GM23338 (cell line): Measurements from ENCODE around the gene SNUPN. TPM values are rescaled to one million over a fixed set of nuclear protein-coding genes. Genes with fewer than 3 reads are reported as not detected.
A peak's percentile ranks its signal among the peaks of the same experiment; 100 is the strongest.

Experiments
- ATAC-seq: fragments of 200-7000 bp; cut with Tn5 transposase; 3 replicates; pipeline ENCODE4 v1.9.1; 2020
- DNase-seq: peaks from one replicate; pipeline ENCODE4 v3.0.0-alpha.2; 2015; ENCODE audit warnings: low spot score
- H2AFZ ChIP-seq: fragments of 200-600 bp; sonication (generic); 2 replicates; pipeline ENCODE4 v1.8.0; 2016; ENCODE audit warnings: antibody characterized with exemption, mild to moderate bottlenecking, moderate library complexity
- H3F3A ChIP-seq: fragments of 200-600 bp; sonication (generic); replicated peaks from 2 replicates; pipeline ENCODE4 v1.8.0; 2017; ENCODE audit warnings: antibody characterized with exemption, mixed run types, low read depth
- H3K27ac ChIP-seq: fragments of 200-600 bp; sonication (generic); 2 replicates; pipeline ENCODE4 v1.6.1; 2016; ENCODE audit warnings: low read depth
- H3K27me3 ChIP-seq: fragments of 200-600 bp; sonication (generic); 2 replicates; pipeline ENCODE4 v1.8.0; 2016; ENCODE audit warnings: mild to moderate bottlenecking, mixed run types, moderate library complexity; ENCODE audit not compliant: insufficient read depth
- H3K36me3 ChIP-seq: fragments of 200-600 bp; sonication (generic); 2 replicates; pipeline ENCODE4 v1.8.0; 2016; ENCODE audit warnings: mild to moderate bottlenecking; ENCODE audit not compliant: insufficient read depth
- H3K4me1 ChIP-seq: fragments of 200-600 bp; sonication (generic); 2 replicates; pipeline ENCODE4 v1.8.0; 2016; ENCODE audit warnings: mild to moderate bottlenecking, moderate library complexity; ENCODE audit not compliant: insufficient read depth
- H3K4me2 ChIP-seq: fragments of 200-600 bp; sonication (generic); 2 replicates; pipeline ENCODE4 v1.7.1; 2017; ENCODE audit warnings: mixed run types
- H3K4me3 ChIP-seq: fragments of 200-600 bp; sonication (generic); 2 replicates; pipeline ENCODE4 v1.6.1; 2016; ENCODE audit warnings: mixed run types
- H3K79me2 ChIP-seq: fragments of 200-600 bp; sonication (generic); replicated peaks from 2 replicates; pipeline ENCODE4 v1.8.0; 2017; ENCODE audit warnings: mild to moderate bottlenecking; ENCODE audit not compliant: insufficient read depth
- H3K9me2 ChIP-seq: fragments of 200-600 bp; sonication (generic); 2 replicates; pipeline ENCODE4 v1.8.0; 2017; ENCODE audit not compliant: insufficient read depth
- H4K20me1 ChIP-seq: fragments of 200-600 bp; sonication (generic); replicated peaks from 2 replicates; pipeline ENCODE4 v1.8.0; 2017; ENCODE audit warnings: mild to moderate bottlenecking; ENCODE audit not compliant: insufficient read depth
- H3K27ac Mint-ChIP-seq: 2 replicates; pipeline ENCODE4 v1.8.0; 2020; ENCODE audit warnings: inconsistent platforms, mild to moderate bottlenecking, moderate library complexity, mixed read lengths
- H3K27me3 Mint-ChIP-seq: 3 replicates; pipeline ENCODE4 v1.8.0; 2022; ENCODE audit warnings: low read depth, mild to moderate bottlenecking, moderate library complexity, mixed read lengths, inconsistent platforms; ENCODE audit not compliant: insufficient read depth, poor library complexity
- H3K36me3 Mint-ChIP-seq: 3 replicates; pipeline ENCODE4 v1.8.0; 2021; ENCODE audit warnings: low read depth, mild to moderate bottlenecking, inconsistent platforms, moderate library complexity, mixed read lengths
- H3K4me1 Mint-ChIP-seq: 3 replicates; pipeline ENCODE4 v1.8.0; 2020; ENCODE audit warnings: mild to moderate bottlenecking, inconsistent platforms, mixed read lengths
- H3K4me3 Mint-ChIP-seq: 3 replicates; pipeline ENCODE4 v1.8.0; 2021; ENCODE audit warnings: moderate library complexity, mild to moderate bottlenecking, inconsistent platforms, mixed read lengths
- H3K9me3 Mint-ChIP-seq: 3 replicates; pipeline ENCODE4 v1.8.0; 2020; ENCODE audit warnings: moderate library complexity, mild to moderate bottlenecking, inconsistent platforms, mixed read lengths
- CREB1 ChIP-seq: fragments of 250-450 bp; sonication (Bioruptor Pico); IDR thresholded peaks from 2 replicates; pipeline ENCODE4 v1.5.0; 2020; ENCODE audit warnings: low read depth, mild to moderate bottlenecking, moderate library complexity
- CTCF ChIP-seq, 2 experiments: fragments of 200-600 bp in 1 of 2; sonication (generic) in 1 of 2; conservative IDR thresholded peaks; 2 replicates each; pipeline versions ENCODE4 v1.5.1 to v1.6.1; 2016 to 2017; ENCODE audit warnings: antibody characterized with exemption in 2 of 2, low read depth in 2 of 2, mild to moderate bottlenecking in 2 of 2, moderate library complexity in 1 of 2
- ETS1 ChIP-seq: IDR thresholded peaks from 2 replicates; pipeline ENCODE4 v1.6.1; 2016; ENCODE audit warnings: antibody characterized with exemption
- EZH2 ChIP-seq: fragments of 200-600 bp; sonication (generic); IDR thresholded peaks from one replicate; pipeline ENCODE4 v1.8.0; 2017; ENCODE audit warnings: antibody characterized with exemption, mild to moderate bottlenecking, low read depth; ENCODE audit not compliant: unreplicated experiment
- EZH2phosphoT487 ChIP-seq: fragments of 200-600 bp; sonication (generic); IDR thresholded peaks from one replicate; pipeline ENCODE4 v1.8.1; 2018; ENCODE audit warnings: antibody characterized with exemption; ENCODE audit not compliant: unreplicated experiment
- JUNB ChIP-seq: IDR thresholded peaks from one replicate; pipeline ENCODE4 v1.6.1; 2016; ENCODE audit warnings: antibody characterized with exemption; ENCODE audit not compliant: unreplicated experiment
- NANOG ChIP-seq: IDR thresholded peaks from 2 replicates; pipeline ENCODE4 v1.6.1; 2016; ENCODE audit warnings: antibody characterized with exemption, borderline replicate concordance
- POLR2AphosphoS5 ChIP-seq: IDR thresholded peaks from 2 replicates; pipeline ENCODE4 v1.6.1; 2016; ENCODE audit warnings: antibody characterized with exemption, low read depth
- REST ChIP-seq: IDR thresholded peaks from one replicate; pipeline ENCODE4 v1.6.1; 2018; ENCODE audit warnings: antibody characterized with exemption; ENCODE audit not compliant: unreplicated experiment
- STAT1 ChIP-seq: IDR thresholded peaks from one replicate; pipeline ENCODE4 v1.6.1; 2016; ENCODE audit warnings: antibody characterized with exemption; ENCODE audit not compliant: unreplicated experiment
- ZNF114 ChIP-seq: fragments of 250-450 bp; sonication (Bioruptor Pico); IDR thresholded peaks from 2 replicates; pipeline ENCODE4 v1.5.0; 2020; ENCODE audit warnings: mild to moderate bottlenecking, moderate library complexity
- ZNF331 ChIP-seq: fragments of 250-450 bp; sonication (Bioruptor Pico); IDR thresholded peaks from 2 replicates; pipeline ENCODE4 v1.5.0; 2020; ENCODE audit warnings: low read depth, mild to moderate bottlenecking, moderate library complexity
- ZNF462 ChIP-seq: fragments of 250-450 bp; sonication (Bioruptor Pico); IDR thresholded peaks from 2 replicates; pipeline ENCODE4 v1.5.0; 2020; ENCODE audit warnings: mild to moderate bottlenecking, moderate library complexity
- polyA plus RNA-seq: library from polyadenylated mRNA; unstranded; fragments of >200 nt; fragmentation: Nextera tagmentation; extraction: Ambion mirVana; gene quantifications from 2 replicates; pipeline ENCODE4 v1.2.1, GENCODE V29; 2016
- total RNA-seq: library from RNA; depleted of rRNA; stranded (reverse); fragments of >200 nt; shearing (Covaris generic); gene quantifications from 2 replicates; pipeline ENCODE4 v1.2.3, GENCODE V29; 2014

SNUPN gene
- total and polyA plus RNA-seq, 2 experiments from 2014 or later, result 20.5 to 27.7 TPM

DNA sequence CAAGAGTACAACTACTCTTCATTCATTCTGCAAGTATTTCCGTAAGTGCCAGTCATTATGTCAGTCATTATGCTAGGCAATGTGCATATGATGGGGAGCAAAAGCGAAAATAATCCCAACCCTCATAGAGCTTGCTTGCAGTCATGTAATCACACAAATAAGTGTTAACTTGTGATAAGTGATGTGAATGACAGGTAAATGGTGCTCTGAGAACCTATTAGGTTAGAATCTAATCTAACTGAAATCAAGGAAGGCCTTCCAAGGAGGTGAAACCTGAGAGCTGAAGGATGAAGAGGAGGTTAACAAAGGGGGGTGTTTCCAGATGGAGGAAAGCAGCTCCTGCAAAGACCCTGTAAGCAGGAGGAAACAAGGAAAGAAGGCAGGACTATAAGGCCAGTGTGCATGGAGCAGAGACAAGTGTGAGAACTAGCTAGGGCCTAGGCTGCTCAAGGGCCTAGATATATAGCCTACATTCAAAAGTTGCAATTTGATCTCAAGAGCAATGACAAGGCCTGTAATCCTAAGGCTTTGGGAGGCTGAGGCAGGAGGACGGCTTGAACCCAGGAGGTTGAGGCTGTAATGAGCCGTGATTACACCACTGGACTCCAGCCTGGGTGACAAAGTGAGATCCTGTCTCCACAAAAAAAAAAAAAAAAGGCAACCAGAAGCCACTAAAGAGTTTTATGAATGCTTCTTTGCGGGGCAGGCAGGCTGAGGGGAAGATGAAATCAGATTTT is 51.7 kb downstream of the SNUPN start:
- peaks cover 7% of the 10 kb centered on the region for H3K27me3 Mint-ChIP-seq
- Histone ChIP-seq H3K79me2 (peaks cover 93% of the 10 kb centered on the region), H3K36me3 (no peaks in the 10 kb centered on the region), H3K4me3 (peak overlapping the region; percentile 39), H3K4me2 (peak overlapping the region; percentile 69), H2AFZ (no peak overlapping the region), H4K20me1 (peaks cover 7% of the 10 kb centered on the region), H3K27me3 (no peaks in the 10 kb centered on the region), H3F3A (peaks cover 11% of the 10 kb centered on the region), H3K4me1 (peaks cover 45% of the 10 kb centered on the region), H3K9me2 (no peaks in the 10 kb centered on the region), H3K27ac (peak overlapping the region; percentile 21)
- ATAC-seq (peak; percentile 34), DNase-seq (peak; percentile 63)
- peak overlapping the region; percentile 53 for H3K4me3 Mint-ChIP-seq
- TF ChIP-seq NANOG (no peak), STAT1 (no peak), CTCF (conservative IDR thresholded peaks at IDR 0.05; ENCODE audit: low read depth in 2 of 2) (no peak), CREB1 (no peak), ZNF331 (CRISPR knock-in tag) (no peak), ZNF114 (CRISPR knock-in tag) (no peak), EZH2phosphoT487 (no peak), ETS1 (no peak), POLR2AphosphoS5 (no peak), ZNF462 (CRISPR knock-in tag) (no peak), JUNB (no peak), REST (no peak), EZH2 (no peak)
- H3K9me3 Mint-ChIP-seq, result 0 out of 3 replicates have a peak, but pooled peaks cover 5% of the 10 kb centered on the region
- peaks cover 24% of the 10 kb centered on the region for H3K4me1 Mint-ChIP-seq
- peaks cover 28% of the 10 kb centered on the region; the same call in 2 of the 3 replicates for H3K36me3 Mint-ChIP-seq
- peak overlapping the region; percentile 78 for H3K27ac Mint-ChIP-seq
